ENCODE results near the gene PLBD1. TPM values are rescaled to one million over a fixed set of nuclear protein-coding genes. Genes with fewer than 3 reads are reported as not detected.

Gene PLBD1
- 10 to 100 TPM in 1 of 8 experiments, 1 to 10 TPM in 2, under 1 TPM in 5; 0.38 to 18.5 (median 0.86) TPM for total RNA-seq

GRCh38 chr12:14567351-14568162 is at the start of gene PLBD1:
PLBD1 (minus strand) TSS chr12:14567883; CDS start chr12:14567696, 187 bp downstream.
- Histone ChIP-seq H3K27ac (no peak within 1 kb of the TSS), H3K4me1 (replicated peaks in 1 of 2) (peaks cover 0 to 5% of the 10 kb centered on the region in 2 donors), H3K4me3 (peak within 1 kb of the TSS; percentile 25 to 31 (median 26))
- WGBS, 10 experiments, result 0 to 69% (median 36%) methylated on average over 1 to 13 of the region's 76 CpGs; no CpG with 5 or more reads in 3 of the 10 experiments
- ATAC-seq (replicated peaks in 6 of 8), result peak; percentile 33 to 96 (median 84)
- in situ Hi-C loops (cut with MboI; ENCODE audit: low pct_unique_long_range_greater_than_20kb in 2 of 9, low sequenced_read_pairs in 9 of 9, unreplicated experiment in 9 of 9), result no loop called here

- no peak overlapping the region for H3K27ac ChIP-seq
- H3K4me1 ChIP-seq (replicated peaks in 1 of 2), result no peaks in the 10 kb centered on the region
- WGBS, 10 experiments, result 0 to 100% (median 81%) methylated on average over 1 to 3 of the region's 3 CpGs; no CpG with 5 or more reads in 1 of the 10 experiments
- in situ Hi-C loops (cut with MboI; ENCODE audit: low pct_unique_long_range_greater_than_20kb in 2 of 9, low sequenced_read_pairs in 9 of 9, unreplicated experiment in 9 of 9), result loop anchor here in 1 of 9 experiments (25.0 kb wide), 1 partner anchor 377 kb away; no protein-coding TSS in a partner anchor
- ATAC-seq (replicated peaks in 6 of 8), result no peak
- H3K4me3 ChIP-seq, result no peak overlapping the region
Observed at GRCh38 chr12:14614704-14615121, 47.0 kb upstream of the PLBD1 start.

- Histone ChIP-seq H3K4me1 (replicated peaks in 1 of 2) (no peaks in the 10 kb centered on the region), H3K4me3 (no peak overlapping the region), H3K27ac (no peak overlapping the region)
- in situ Hi-C loops (cut with MboI; ENCODE audit: low pct_unique_long_range_greater_than_20kb in 2 of 9, low sequenced_read_pairs in 9 of 9, unreplicated experiment in 9 of 9), result loop anchor here in 1 of 9 experiments (25.0 kb wide), 1 partner anchor 376 kb away; no protein-coding TSS in a partner anchor
- 0 to 100% (median 71%) methylated on average over 1 of the region's 1 CpG; no CpG with 5 or more reads in 7 of the 10 experiments for WGBS, 10 experiments
- ATAC-seq (replicated peaks in 6 of 8), result no peak
Observed at GRCh38 chr12:14613718-14614117, 46.0 kb upstream of the PLBD1 start.

- H3K27ac ChIP-seq, result no peak overlapping the region
- 0 to 67% (median 40%) methylated on average over 1 to 3 of the region's 3 CpGs; no CpG with 5 or more reads in 1 of the 10 experiments for WGBS, 10 experiments
- in situ Hi-C loops (cut with MboI; ENCODE audit: low pct_unique_long_range_greater_than_20kb in 2 of 9, low sequenced_read_pairs in 9 of 9, unreplicated experiment in 9 of 9), result loop anchor here in 1 of 9 experiments (25.0 kb wide), 1 partner anchor 376 kb away; no protein-coding TSS in a partner anchor
Observed at GRCh38 chr12:14612898-14613445, 45.3 kb upstream of the PLBD1 start.

GRCh38 chr12:14612250-14612649 is 44.6 kb upstream of the PLBD1 start:
- Histone ChIP-seq H3K4me3 (no peak overlapping the region), H3K4me1 (replicated peaks in 1 of 2) (no peaks in the 10 kb centered on the region), H3K27ac (no peak overlapping the region)
- 40 to 100% (median 81%) methylated on average over 1 to 3 of the region's 3 CpGs for WGBS, 10 experiments
- no peak for ATAC-seq (replicated peaks in 6 of 8)
- in situ Hi-C loops (cut with MboI; ENCODE audit: low pct_unique_long_range_greater_than_20kb in 2 of 9, low sequenced_read_pairs in 9 of 9, unreplicated experiment in 9 of 9), result loop anchor here in 1 of 9 experiments (25.0 kb wide), 1 partner anchor 375 kb away; no protein-coding TSS in a partner anchor

More at GRCh38 chr12:14612898-14613445, 45.3 kb upstream of the PLBD1 start:
- H3K4me3 ChIP-seq, result no peak overlapping the region
- no peak for ATAC-seq (replicated peaks in 6 of 8)
- no peaks in the 10 kb centered on the region for H3K4me1 ChIP-seq (replicated peaks in 1 of 2)

- no peaks in the 10 kb centered on the region for H3K4me1 ChIP-seq (replicated peaks in 1 of 2)
- in situ Hi-C loops (cut with MboI; ENCODE audit: low pct_unique_long_range_greater_than_20kb in 2 of 9, low sequenced_read_pairs in 9 of 9, unreplicated experiment in 9 of 9), result loop anchor here in 1 of 9 experiments (25.0 kb wide), 1 partner anchor 374 kb away; no protein-coding TSS in a partner anchor
- no peak overlapping the region for H3K27ac ChIP-seq
- ATAC-seq (replicated peaks in 6 of 8), result no peak
- 13 to 96% (median 84%) methylated on average over 2 to 3 of the region's 3 CpGs for WGBS, 10 experiments
- no peak overlapping the region for H3K4me3 ChIP-seq
Observed at GRCh38 chr12:14611640-14612203, 44.0 kb upstream of the PLBD1 start.

GRCh38 chr12:14607568-14607967 is 39.9 kb upstream of the PLBD1 start:
- Histone ChIP-seq H3K4me1 (replicated peaks in 1 of 2) (no peaks in the 10 kb centered on the region), H3K4me3 (no peak overlapping the region), H3K27ac (no peak overlapping the region)
- ATAC-seq (replicated peaks in 6 of 8), result no peak
- in situ Hi-C loops (cut with MboI; ENCODE audit: low pct_unique_long_range_greater_than_20kb in 2 of 9, low sequenced_read_pairs in 9 of 9, unreplicated experiment in 9 of 9), result loop anchor here in 1 of 9 experiments (25.0 kb wide), 1 partner anchor 370 kb away; no protein-coding TSS in a partner anchor

GRCh38 chr12:14605401-14605989 is 37.8 kb upstream of the PLBD1 start:
- in situ Hi-C loops (cut with MboI; ENCODE audit: low pct_unique_long_range_greater_than_20kb in 2 of 9, low sequenced_read_pairs in 9 of 9, unreplicated experiment in 9 of 9), result loop anchor here in 1 of 9 experiments (25.0 kb wide), 1 partner anchor 368 kb away; no protein-coding TSS in a partner anchor
- Histone ChIP-seq H3K4me1 (replicated peaks in 1 of 2) (no peaks in the 10 kb centered on the region), H3K4me3 (no peak overlapping the region), H3K27ac (no peak overlapping the region)
- no peak for ATAC-seq (replicated peaks in 6 of 8)
- 14 to 100% (median 59%) methylated on average over 1 to 3 of the region's 3 CpGs for WGBS, 10 experiments

GRCh38 chr12:14601692-14602478 is 34.2 kb upstream of the PLBD1 start:
- ATAC-seq (replicated peaks in 6 of 8), result peak in 3 of 8 experiments; percentile 68 to 90 (median 79)
- in situ Hi-C loops (cut with MboI; ENCODE audit: low pct_unique_long_range_greater_than_20kb in 2 of 9, low sequenced_read_pairs in 9 of 9, unreplicated experiment in 9 of 9), result loop anchor here in 1 of 9 experiments (25.0 kb wide), 1 partner anchor 365 kb away; no protein-coding TSS in a partner anchor
- H3K27ac ChIP-seq, result no peak overlapping the region
- WGBS, 10 experiments, result 5 to 100% (median 62%) methylated on average over 2 to 4 of the region's 4 CpGs
- no peaks in the 10 kb centered on the region for H3K4me1 ChIP-seq (replicated peaks in 1 of 2)
- H3K4me3 ChIP-seq, result no peak overlapping the region

GRCh38 chr12:14597480-14597879 is 29.8 kb upstream of the PLBD1 start:
- no peak overlapping the region for H3K4me3 ChIP-seq
- H3K4me1 ChIP-seq (replicated peaks in 1 of 2), result no peaks in the 10 kb centered on the region
- WGBS, 10 experiments, result 0 to 100% (median 55%) methylated on average over 1 to 3 of the region's 3 CpGs; no CpG with 5 or more reads in 2 of the 10 experiments
- H3K27ac ChIP-seq, result no peak overlapping the region
- no peak for ATAC-seq (replicated peaks in 6 of 8)
- in situ Hi-C loops (cut with MboI; ENCODE audit: low pct_unique_long_range_greater_than_20kb in 2 of 9, low sequenced_read_pairs in 9 of 9, unreplicated experiment in 9 of 9), result no loop called here

GRCh38 chr12:14591719-14592118 is 24.0 kb upstream of the PLBD1 start:
- in situ Hi-C loops (cut with MboI; ENCODE audit: low pct_unique_long_range_greater_than_20kb in 2 of 9, low sequenced_read_pairs in 9 of 9, unreplicated experiment in 9 of 9), result no loop called here
- no peak for ATAC-seq (replicated peaks in 6 of 8)
- WGBS, 10 experiments, result 0 to 100% (median 47%) methylated on average over 1 of the region's 1 CpG; no CpG with 5 or more reads in 2 of the 10 experiments
- no peak overlapping the region for H3K4me3 ChIP-seq
- no peak overlapping the region for H3K27ac ChIP-seq
- no peaks in the 10 kb centered on the region for H3K4me1 ChIP-seq (replicated peaks in 1 of 2)

Data from motor neuron (in vitro differentiated cells).